ENCODE results near the gene DNMT3A. TPM values are rescaled to one million over a fixed set of nuclear protein-coding genes. Genes with fewer than 3 reads are reported as not detected.

The DNMT3A gene
- total and polyA plus RNA-seq, 2 of the 8 experiments (the other 6 are each of a cell fraction or from before 2014, with no cell fraction given), result 33.6 to 178 TPM

- no peak for TF ChIP-seq CHD7 (IDR thresholded peaks at IDR 0.05; ENCODE audit: insufficient replicate concordance, low read length)
- 0 out of 2 replicates have a peak, but pooled peaks have one; percentile 42 for TF ChIP-seq CHD2 (IDR thresholded peaks at IDR 0.05; ENCODE audit: low read length)
- TF ChIP-seq SIN3A (conservative IDR thresholded peaks at IDR 0.05 in 1 of 2, IDR thresholded peaks at IDR 0.05 in 1 of 2; ENCODE audit: low read depth in 1 of 2, low read length in 2 of 2), result peak in 1 of 2 experiments; percentile 66; a peak in 1 of 4 replicates
- 0 out of 2 replicates have a peak, but pooled peaks have one; percentile 6 for TF ChIP-seq RXRA (IDR thresholded peaks at IDR 0.05; ENCODE audit: insufficient read depth, low read depth, low read length)
- TF ChIP-seq RNF2 (IDR thresholded peaks at IDR 0.05; ENCODE audit: borderline replicate concordance, low read depth, low read length, missing control alignments, poor library complexity, severe bottlenecking), result no peak
- no peak for TF ChIP-seq CBX8 (IDR thresholded peaks at IDR 0.05; ENCODE audit: borderline replicate concordance, low read depth, low read length)
- TF ChIP-seq TEAD4 (IDR thresholded peaks at IDR 0.05; ENCODE audit: low read depth, low read length), result no peak
- TF ChIP-seq BCL11A (IDR thresholded peaks at IDR 0.05; ENCODE audit: low read depth in 2 of 2, low read length in 2 of 2), result no peak
- TF ChIP-seq POLR2AphosphoS5 (IDR thresholded peaks at IDR 0.05; ENCODE audit: low read depth, low read length), result 0 out of 2 replicates have a peak, but pooled peaks have one; percentile 25
- TF ChIP-seq SRF (IDR thresholded peaks at IDR 0.05; ENCODE audit: low read depth, low read length), result no peak
- TF ChIP-seq POLR2A (IDR thresholded peaks at IDR 0.05; ENCODE audit: control extremely low read depth in 1 of 2, low read depth in 2 of 2, low read length in 2 of 2), result 0 out of 3 replicates have a peak, but pooled peaks of 1 of the 2 experiments have one; percentile 35
Observed at GRCh38 chr2:25228848-25229278, 112.9 kb downstream of the DNMT3A start (continued).
